A673 (cell line): ENCODE results near the gene TBL1X.

ENCODE experiments used
- EZH2 ChIP-seq: fragments of 200-600 bp; sonication (generic); IDR thresholded peaks from 2 replicates; pipeline ENCODE4 v1.6.1; 2017; ENCODE audit warnings: borderline replicate concordance, low read depth, mild to moderate bottlenecking, mixed read lengths, antibody characterized with exemption, low read length; ENCODE audit not compliant: poor library complexity, severe bottlenecking
- TF ChIP-seq, protein P1 (sequence below): fragments of 300-800, 200-600 bp; sonication (generic); conservative IDR thresholded peaks from 2 replicates; pipeline ENCODE4 v1.5.1; 2017; ENCODE audit warnings: low read depth, mild to moderate bottlenecking, antibody characterized with exemption, low read length, moderate library complexity, mixed read lengths

- TF ChIP-seq, protein P1, sequence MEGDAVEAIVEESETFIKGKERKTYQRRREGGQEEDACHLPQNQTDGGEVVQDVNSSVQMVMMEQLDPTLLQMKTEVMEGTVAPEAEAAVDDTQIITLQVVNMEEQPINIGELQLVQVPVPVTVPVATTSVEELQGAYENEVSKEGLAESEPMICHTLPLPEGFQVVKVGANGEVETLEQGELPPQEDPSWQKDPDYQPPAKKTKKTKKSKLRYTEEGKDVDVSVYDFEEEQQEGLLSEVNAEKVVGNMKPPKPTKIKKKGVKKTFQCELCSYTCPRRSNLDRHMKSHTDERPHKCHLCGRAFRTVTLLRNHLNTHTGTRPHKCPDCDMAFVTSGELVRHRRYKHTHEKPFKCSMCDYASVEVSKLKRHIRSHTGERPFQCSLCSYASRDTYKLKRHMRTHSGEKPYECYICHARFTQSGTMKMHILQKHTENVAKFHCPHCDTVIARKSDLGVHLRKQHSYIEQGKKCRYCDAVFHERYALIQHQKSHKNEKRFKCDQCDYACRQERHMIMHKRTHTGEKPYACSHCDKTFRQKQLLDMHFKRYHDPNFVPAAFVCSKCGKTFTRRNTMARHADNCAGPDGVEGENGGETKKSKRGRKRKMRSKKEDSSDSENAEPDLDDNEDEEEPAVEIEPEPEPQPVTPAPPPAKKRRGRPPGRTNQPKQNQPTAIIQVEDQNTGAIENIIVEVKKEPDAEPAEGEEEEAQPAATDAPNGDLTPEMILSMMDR = no peak
- no peak for TF ChIP-seq EZH2
These were observed 29.1 kb downstream of the TBL1X start for GRCh38 chrX:9493936-9494335.
